HG02981 (cell line): Measurements from ENCODE around the gene TRIM40.
"Not testable (repeated sequence)": the region's sequence is repeated elsewhere in the genome, so short reads cannot be mapped to it uniquely, and the experiment has no call there.

Experiments used
- ATAC-seq: cut with Tn5 transposase; IDR thresholded peaks from one replicate; pipeline ENCODE4 v1.9.1; 2021; ENCODE audit warnings: mild to moderate bottlenecking, moderate library complexity; ENCODE audit not compliant: unreplicated experiment

The TRIM40 gene

DNA sequence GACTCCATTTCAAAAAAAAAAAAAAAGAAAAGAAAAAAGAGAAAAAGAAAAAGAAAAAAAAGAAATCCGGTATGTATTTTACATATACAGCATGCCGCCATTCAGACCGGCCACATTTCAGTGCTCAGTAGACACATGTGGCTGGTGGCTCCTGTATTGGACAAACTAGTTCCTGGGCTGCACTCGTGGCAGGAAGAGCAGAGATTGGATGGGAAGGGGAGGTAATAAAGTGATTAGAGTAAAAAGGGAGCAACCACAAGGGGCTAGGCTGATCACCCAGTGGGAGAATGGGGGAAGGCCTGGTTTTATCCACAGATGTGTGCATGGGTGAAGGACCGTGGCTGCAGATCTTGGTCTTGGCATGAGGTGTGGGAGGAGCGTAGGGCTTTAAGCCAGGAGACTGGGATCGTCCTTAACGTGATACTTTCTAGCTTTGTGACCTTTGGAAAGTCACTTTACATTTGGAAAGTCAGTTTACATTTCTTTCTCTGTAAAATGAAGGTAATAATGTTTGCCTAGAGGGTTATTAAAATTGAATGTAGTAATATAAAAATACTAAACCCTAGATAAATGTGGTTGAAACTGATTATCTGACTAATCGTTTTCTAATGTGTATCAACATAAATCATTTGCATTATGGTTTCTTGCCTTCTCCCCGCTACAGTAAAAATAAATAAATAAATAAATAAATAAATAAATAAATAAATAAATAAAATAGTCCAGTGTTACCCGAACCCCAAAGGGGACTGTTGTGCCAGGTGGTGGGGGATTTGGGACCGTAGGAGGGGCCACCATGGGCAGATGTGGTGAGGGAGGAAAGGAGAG, 26.5 kb downstream of the TRIM40 start:
- ATAC-seq, result no peak

DNA sequence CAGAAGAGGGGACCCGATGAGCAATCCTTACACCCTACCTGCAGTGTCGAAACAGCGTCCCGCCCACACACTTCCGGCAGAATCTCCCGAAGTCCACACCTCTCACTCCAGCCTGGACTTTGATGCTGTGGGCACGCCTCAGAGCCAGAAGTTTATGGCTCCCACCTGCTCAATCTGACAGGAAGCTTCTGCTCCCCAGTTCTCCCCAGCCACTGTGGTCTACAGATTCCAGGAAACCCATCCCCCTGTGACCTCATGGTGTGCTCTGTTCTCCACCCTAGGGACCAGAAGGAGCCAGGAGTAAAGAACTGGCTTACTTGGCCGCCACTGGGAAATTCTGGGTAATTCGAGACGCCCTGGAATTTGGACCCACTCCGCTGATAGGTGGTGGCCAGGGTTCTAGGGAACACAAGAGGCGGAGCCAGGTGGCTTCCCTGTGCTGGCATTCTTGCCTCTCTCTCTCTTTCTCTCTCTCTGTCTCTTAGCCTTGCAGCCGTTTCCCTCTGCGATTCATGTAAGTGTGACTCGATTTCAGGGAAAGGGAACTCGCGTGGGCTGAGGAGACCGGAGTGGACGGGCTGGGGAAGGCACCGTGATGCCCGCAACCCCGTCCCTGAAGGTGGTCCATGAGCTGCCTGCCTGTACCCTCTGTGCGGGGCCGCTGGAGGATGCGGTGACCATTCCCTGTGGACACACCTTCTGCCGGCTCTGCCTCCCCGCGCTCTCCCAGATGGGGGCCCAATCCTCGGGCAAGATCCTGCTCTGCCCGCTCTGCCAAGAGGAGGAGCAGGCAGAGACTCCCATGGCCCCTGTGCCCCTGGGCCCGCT, 27.4 kb downstream of the TRIM40 start, which contains the start of gene TRIM15:
TRIM15 (plus strand) TSS at position 457 of the 828 bp plus-strand sequence; CDS start at position 596, 139 bp downstream.
- ATAC-seq, result no peak

GRCh38 chr6:30163918-30164654, 28.1 kb downstream of the TRIM40 start:
- no peak for ATAC-seq

DNA sequence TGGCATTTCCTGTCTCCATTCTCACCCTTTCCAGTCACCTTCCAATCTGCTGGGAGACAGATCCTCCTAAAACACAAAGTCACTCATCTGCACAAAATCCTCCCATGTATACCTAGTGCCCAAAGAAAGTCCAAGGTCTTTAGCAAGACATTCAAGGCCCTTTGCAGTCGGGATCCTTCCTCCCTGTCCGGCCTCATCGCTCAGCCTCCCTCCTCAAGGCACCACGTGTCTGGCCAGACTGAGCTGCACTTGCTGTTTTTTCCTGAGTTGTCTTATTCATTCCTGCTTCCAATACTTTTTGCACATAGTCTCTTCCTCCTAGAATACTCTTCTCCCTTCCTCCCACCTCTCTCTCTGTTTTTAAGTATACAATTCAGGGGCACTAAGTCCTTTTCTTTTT, 28.8 kb downstream of the TRIM40 start:
- no peak for ATAC-seq

DNA sequence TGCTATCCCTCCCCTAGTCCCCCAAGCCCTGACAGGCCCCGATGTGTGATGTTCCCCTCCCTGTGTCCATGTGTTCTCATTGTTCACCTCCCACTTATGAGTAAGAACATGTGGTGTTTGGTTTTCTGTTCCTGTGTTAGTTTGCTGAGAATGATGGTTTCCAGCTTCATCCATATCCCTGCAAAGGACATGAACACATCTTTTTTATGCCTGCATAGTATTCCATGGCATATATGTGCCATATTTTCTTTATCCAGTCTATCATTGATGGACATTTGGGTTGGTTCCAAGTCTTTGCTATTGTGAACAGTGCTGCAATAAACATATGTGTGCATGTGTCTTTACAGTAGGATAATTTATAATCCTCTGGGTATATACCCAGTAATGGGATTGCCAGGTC, 29.3 kb downstream of the TRIM40 start:
- not testable (repeated sequence) for ATAC-seq

DNA sequence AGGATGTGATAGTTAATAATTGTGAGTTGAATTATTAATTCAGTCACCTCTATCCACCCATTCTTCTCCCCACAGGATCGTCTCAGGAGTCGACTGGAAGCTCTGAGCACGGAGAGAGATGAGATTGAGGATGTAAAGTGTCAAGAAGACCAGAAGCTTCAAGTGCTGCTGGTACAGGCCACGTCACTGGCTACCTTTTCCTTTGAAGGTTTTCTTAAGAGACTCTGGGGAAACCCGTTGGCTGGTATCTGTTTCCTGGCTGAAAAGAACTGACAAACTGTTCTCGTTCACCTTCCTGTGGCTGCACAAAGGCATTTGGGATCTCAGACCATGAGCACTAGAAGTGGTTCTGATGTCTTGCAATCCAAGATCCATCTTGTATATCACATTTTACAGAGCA, 31.2 kb downstream of the TRIM40 start:
- ATAC-seq, result no peak

GRCh38 chr6:30168741-30169140, 32.8 kb downstream of the TRIM40 start:
- ATAC-seq, result no peak

DNA sequence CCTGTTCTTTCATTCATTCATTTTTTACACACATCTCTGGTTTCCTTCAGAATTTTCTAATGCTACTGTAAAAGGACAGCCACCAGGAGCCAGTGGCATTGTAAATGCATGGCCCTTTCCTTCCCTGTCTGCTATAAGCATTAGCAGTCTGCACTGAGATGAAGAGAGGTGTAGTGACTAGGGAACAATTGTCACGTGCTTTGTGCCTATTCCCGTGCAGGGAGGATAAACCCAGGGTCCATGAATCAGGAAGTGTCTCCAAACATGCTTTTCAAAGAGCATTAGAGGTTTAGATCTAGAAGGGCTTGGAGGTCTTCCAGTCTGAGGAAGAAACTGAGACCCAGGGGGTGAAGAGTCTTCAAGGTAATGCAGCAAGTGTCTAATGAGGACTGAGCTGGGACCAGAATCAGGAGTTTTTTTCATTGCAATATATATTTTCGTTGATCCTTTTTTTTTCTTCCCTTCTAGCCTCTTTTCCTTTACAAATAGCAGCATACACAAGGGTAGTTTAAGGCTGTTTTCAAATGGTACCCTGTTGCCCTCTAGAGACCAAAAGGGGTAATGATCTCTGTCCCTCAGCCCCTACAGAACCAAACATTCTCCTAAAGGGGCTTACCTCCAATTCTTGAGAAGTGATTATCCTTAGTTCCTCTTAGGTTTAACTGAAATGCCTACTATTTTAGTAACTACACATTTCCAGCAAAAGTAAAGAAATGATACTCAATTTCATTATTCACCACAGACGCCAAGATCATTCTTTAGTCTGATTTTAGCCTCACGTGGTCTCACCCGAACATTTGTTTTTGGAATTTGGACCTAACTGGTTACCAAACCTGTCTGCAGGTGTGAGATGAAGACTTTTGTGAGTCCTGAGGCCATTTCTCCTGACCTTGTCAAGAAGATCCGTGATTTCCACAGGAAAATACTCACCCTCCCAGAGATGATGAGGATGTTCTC, 34.0 kb downstream of the TRIM40 start:
- no peak for ATAC-seq

DNA sequence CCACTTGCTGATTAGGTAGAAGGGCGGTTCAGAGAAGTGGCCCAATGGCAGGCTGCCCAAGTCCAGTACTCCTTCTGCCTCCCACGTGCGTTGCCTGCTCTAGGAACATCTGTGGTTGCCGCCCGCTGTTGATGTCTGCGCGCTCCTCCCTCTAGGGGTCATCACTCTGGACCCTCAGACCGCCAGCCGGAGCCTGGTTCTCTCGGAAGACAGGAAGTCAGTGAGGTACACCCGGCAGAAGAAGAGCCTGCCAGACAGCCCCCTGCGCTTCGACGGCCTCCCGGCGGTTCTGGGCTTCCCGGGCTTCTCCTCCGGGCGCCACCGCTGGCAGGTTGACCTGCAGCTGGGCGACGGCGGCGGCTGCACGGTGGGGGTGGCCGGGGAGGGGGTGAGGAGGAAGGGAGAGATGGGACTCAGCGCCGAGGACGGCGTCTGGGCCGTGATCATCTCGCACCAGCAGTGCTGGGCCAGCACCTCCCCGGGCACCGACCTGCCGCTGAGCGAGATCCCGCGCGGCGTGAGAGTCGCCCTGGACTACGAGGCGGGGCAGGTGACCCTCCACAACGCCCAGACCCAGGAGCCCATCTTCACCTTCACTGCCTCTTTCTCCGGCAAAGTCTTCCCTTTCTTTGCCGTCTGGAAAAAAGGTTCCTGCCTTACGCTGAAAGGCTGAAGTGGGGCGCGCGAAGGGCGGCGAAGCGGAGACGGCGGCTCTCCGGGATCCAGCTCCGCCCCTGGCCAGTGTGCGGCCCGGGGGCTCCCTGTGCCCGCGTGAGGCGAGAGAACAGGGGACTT, 35.9 kb downstream of the TRIM40 start:
- ATAC-seq, result no peak

DNA sequence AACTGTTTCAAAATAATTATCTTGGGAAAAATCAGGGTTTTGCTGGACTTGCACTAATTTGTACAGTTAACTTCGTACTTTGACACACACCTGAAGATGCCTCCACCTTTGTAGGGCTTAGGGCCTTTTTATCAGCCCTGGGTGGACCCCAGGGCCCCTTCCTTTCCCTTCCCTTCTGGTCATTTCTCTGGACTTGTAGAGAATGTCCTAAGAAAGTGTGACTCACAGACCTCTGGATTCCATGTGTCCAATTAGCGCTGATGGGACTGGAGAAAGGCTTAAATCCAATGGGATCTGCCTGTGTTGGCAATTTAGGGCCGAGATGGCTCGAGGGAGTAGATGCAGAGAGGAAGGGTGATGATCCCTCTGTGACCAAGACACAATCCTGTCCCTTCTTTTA, 36.7 kb downstream of the TRIM40 start:
- no peak for ATAC-seq

DNA sequence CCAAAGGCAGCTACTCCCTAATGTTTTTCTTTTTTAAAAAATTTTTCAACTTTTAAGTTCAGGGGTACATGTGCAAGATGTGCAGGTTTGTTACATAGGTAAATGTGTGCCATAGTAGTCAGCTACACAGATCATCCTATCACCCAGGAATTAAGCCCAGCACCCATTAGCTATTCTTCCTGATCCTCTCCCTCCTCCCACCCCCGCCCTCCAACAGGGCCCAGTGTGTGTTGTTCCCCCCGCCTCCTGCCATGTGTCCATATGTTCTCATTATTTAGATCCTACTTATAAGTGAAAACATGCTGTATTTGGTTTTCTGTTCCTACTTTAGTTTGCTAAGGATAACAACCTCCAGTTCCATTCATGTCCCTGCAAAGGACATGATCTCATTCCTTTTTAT, 39.8 kb downstream of the TRIM40 start:
- ATAC-seq, result no peak

GRCh38 chr6:30178837-30179236, 42.9 kb downstream of the TRIM40 start:
- no peak for ATAC-seq

DNA sequence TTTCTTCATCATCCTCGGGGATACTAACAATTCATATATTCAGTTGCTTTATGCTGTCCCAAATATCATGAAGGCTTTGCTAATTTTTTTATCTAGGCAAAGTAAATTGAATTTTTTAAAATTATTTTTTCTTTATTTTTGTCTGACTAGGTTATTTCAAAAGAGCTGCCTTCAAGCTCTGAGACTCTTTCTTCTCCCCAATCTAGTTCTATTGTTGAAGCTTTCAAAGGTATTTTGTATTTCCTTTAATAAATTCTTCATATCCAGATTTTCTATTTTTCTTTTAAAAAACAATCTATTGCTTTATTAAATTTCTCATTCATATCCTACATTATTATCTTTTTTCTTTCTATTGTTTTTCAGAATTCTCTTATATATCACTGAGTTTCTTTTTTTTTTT, 44.2 kb downstream of the TRIM40 start:
- no peak for ATAC-seq

DNA sequence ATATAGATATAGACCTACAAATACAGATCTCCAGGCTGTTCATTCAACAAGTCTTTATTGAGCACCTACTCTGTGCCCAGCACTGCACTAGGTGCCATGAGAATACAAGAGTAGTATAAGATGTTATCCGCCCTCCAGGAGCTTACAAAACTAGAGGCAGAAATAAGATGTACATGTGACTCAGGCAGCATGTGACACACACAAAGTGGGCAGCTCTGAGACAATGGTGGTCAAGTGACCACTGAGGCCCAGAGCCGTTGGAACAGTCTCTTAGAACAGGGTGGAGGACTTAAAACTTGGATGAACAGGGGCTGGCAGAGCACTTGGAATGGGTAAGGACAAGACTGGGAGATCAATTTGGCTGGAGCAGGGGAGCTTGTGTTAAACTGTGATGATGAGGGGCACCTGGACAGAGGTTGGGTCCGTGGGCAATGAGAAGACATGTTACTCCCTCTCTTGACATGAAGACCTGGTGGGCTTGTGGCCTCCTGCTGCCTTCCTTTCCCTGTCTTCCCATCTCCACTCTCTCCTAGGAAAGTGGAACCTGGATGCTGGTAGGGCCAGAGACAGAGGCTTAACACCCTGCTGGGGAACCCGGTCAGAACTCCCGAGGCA, 48.6 kb downstream of the TRIM40 start:
- ATAC-seq, result no peak

DNA sequence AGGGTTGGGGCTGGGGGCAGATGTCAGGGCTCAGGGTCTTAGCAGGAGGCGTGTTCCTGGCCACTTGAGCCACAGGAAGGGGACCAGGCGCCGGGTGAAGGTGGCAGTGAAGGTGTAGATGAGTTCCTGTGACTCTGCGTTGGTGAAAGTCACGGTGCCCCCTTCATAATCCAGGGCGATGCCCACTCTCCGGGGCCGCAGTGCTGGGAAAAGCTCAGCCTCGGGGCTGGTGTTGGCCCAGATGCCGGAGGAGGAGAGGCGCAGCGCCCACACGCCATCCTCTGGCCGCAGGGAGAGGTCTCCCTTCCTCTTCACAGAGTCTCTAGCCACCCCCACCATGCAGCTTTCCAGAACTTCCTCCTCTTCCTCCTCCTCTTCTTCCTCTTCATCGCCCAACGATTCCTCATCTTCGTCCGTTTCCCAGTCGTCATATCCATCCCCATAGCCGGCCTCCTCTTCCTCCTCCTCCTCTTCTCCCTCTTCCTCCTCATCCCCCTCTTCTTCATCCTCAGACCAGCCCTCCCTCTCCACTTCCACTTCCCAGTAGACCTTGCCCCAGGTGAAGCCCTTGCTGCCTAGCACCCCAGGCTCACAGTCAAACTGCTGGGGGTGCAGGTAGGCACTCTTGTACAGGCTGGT, 50.0 kb downstream of the TRIM40 start:
- ATAC-seq, result no peak

DNA sequence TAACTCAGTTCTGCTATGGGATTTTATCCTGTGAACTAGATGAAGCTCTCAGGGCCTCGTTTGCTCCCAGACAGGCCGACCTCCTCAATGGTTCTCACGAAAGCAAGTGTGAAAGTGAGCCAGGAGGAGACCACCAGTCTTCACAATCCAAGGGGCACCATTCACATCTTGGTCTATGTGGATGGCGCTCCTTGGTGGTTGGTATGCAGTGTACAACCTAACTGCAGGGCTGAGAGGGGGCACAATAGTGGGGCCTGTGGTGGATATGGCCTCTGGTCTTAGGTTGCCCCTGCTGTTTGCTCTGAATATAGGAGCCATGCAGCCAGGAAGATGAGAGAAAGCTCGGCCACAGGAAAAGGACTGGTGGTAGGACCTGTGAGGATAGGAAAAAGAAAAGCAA, 52.6 kb downstream of the TRIM40 start:
- ATAC-seq, result no peak

- ATAC-seq, result no peak
These were observed 56.1 kb downstream of the TRIM40 start for GRCh38 chr6:30192076-30192475.
